ENCODE measurements around the gene CCL16. TPM values are rescaled to one million over a fixed set of nuclear protein-coding genes. Genes with fewer than 3 reads are reported as not detected.

CCL16 gene
- total RNA-seq, 1 donor from 2014 or later = 0.68 TPM

DNA sequence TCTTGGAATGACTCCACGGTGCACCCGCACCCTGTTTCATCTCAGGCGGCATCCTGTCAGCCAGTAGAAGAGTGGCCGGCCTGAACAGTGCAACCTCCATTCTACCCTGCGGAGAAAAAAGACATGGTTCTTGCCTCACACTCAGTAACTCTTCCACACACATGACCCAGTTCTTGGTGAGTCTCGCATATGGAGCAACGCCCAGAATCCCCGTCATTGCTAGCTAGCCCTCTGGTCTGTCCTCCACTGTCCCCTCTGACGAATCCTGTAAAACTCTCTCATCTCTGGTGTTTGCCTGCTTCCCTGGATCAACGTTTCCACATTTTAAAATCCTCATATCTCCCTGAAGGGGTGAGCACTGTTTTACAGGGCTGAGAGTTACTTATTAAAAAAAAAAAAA is 46.5 kb downstream of the CCL16 start:
- DNase-seq = no peak

- no peak for DNase-seq
Measured at GRCh38 chr17:35932586-35932985, 48.7 kb downstream of the CCL16 start.

DNA sequence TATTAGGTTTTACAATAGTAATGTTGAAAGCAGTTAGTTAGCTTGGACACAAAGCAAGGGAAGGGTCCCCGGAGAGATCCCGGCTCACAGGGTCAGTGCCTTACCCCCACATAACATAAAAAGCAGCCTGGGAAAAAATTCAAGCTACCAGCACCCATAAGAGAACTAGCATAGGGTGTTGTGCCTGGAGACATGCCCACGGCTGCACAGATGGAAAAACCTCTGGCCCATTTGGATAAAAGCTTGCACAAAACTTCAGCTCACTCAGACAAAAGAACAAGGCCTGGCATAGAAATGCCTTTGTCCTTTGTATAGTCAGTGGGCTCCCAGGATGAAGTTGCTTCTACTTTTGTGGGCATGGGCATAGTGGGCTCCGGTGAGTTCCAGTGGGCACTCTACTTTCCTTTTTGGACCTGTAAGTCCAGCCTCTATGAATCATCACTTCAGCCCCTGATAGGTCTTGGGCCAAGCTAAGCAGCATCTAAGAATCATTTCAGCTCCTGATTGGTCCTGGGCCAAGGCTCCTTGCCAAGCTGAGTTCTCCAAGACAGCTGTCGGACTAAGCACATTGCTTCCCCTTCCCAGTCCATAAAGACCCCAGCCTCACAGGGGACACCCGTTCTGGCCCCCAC is 49.4 kb downstream of the CCL16 start:
- peak; percentile 9 for DNase-seq

DNA sequence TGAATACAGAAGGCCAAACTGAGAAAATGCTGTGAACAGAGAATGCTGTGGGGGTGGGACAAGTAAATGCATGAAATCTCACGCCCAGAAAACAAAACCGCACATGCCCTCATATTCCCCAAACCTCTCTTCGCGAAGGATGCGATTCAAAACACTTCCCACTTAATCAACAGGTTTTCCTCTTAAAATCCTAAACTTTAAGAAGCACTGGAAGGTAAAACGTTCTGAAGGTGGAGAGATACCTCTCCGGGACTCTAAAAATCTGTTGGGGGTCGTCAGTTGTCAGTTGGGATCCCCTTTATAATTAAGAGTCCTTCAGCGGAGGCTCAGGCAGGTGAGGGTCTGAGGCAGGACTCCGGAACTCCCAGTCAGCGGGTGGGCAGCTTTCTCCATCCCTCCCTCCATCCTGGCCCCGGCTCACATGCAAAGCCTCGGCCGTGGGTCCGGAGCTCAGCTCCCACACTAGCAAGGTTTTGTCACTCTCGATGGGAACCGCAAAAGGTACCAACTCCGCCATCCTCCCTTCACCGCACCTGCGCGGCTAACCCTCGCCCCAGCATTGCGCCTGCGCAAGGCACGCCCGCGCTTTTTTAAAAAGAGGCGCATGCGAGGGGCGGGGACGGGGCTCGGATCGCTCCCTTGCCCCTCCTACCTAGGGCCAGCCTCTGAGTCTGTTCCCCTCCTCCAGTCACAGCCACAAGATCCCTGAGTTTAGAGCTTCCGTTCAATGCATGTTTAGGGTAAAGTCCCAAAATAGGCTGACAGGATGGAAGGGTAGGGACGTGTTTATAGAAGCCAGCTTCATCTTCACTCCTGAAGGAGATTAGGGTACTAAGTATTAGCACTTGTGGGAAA is 50.9 kb downstream of the CCL16 start, which contains the start of gene RDM1:
RDM1 (minus strand) TSS at position 563 of the 855 bp plus-strand sequence; CDS start at position 517, 46 bp downstream.
- peak; percentile 32 for DNase-seq

DNA sequence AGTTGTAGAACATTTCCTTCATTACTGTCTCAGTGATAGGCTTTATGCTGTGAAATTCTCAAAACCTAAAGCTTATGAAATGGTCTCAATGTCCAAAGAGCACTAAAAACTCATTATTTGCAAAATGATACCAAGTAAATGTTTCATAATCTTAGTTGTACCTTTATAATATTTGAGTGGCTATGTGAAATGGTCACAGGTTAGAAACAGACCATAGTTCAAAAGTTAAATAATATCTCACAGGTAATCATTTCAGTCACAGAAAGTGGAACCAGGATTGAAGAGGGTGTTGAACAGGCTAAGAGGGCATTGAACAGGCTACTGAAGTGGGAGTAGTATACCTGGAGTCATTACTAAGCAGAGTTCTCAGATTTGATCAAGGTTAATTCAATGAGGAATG is 53.6 kb downstream of the CCL16 start:
- no peak for DNase-seq

Other genes with a start within 250 kb of the CCL16 start
- under 0.01 and 0.09 TPM in 2 replicates for gene RASL10B, start 249.9 kb downstream of the CCL16 start, total RNA-seq
- 0.05 and 0.17 TPM in 2 replicates for gene GAS2L2, start 228.3 kb downstream of the CCL16 start, total RNA-seq
- gene C17orf50, start 220.6 kb downstream of the CCL16 start, total RNA-seq = not detected in 2 replicates
- gene MMP28, start 185.9 kb downstream of the CCL16 start, total RNA-seq = 14.1 and 38.1 TPM in 2 replicates
- gene TAF15, start 172.0 kb downstream of the CCL16 start, total RNA-seq = 68.1 and 115 TPM in 2 replicates
- gene HEATR9, start 112.6 kb downstream of the CCL16 start, total RNA-seq = not detected in 2 replicates
- 0.17 TPM in 1 of 2 replicates, not detected in the other for gene CCL5, start 101.1 kb downstream of the CCL16 start, total RNA-seq
- 0.47 and 1.0 TPM in 2 replicates for gene RDM1, start 50.7 kb downstream of the CCL16 start, total RNA-seq
- not detected in 2 replicates for gene LYZL6, start 37.8 kb downstream of the CCL16 start, total RNA-seq
- gene CCL14, start 5.2 kb upstream of the CCL16 start, total RNA-seq = 14.2 and 24.2 TPM in 2 replicates
- not detected in 2 replicates for gene CCL15, start 20.1 kb upstream of the CCL16 start, total RNA-seq
- 2.2 and 7.5 TPM in 2 replicates for gene CCL23, start 36.5 kb upstream of the CCL16 start, total RNA-seq
- gene CCL18, start 82.8 kb upstream of the CCL16 start, total RNA-seq = not detected in 2 replicates
- gene CCL3, start 108.6 kb upstream of the CCL16 start, total RNA-seq = not detected in 2 replicates
- not detected in 2 replicates for gene CCL4, start 122.3 kb upstream of the CCL16 start, total RNA-seq
- 0.85 and 1.6 TPM in 2 replicates for gene TBC1D3B, start 195.1 kb upstream of the CCL16 start, total RNA-seq
- gene CCL3L1, start 215.3 kb upstream of the CCL16 start, total RNA-seq = not detected in 2 replicates
- gene CCL4L2, start 229.6 kb upstream of the CCL16 start, total RNA-seq = not detected in 2 replicates

Measured in dermis blood vessel endothelial cell (primary cell).